ENCODE measurements around the gene DMTF1. TPM values are rescaled to one million over a fixed set of nuclear protein-coding genes. Genes with fewer than 3 reads are reported as not detected.

The DMTF1 gene
- total and polyA plus RNA-seq, 8 donors: 66.7 to 321 (median 261) TPM

DNA sequence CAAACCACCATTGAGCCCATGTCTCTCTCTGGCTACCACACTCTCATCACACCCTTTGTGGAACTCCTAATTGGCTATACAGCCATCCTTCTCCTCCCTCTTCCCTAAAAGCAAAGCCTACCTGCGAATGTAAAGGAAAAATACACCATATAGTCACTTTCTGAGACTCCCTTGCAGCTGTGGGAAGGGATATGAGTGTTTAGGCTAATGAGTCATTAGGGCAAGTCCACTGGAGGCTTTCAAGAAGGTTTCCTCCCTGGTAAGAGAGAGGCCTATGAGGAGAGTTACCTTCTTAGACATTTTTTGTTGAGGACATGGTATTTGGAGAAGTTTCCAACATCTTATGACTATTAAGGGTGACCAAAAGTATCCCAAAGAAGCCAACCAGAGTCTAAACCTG, 71.4 kb downstream of the DMTF1 start:
- H3K4me3 ChIP-seq: no peak overlapping the region
- peaks cover 7% of the 10 kb centered on the region in 2 donors for H3K4me1 ChIP-seq
- H3K27ac ChIP-seq: no peak overlapping the region
- H3K36me3 ChIP-seq: no peaks in the 10 kb centered on the region
- TF ChIP-seq CTCF (IDR thresholded peaks at IDR 0.05): no peak
- H3K9me3 ChIP-seq: no peaks in the 10 kb centered on the region
- DNase-seq (no peak), ATAC-seq (no peak)
- intact Hi-C loops (cut with DNase I): no loop called here
- peaks cover 0 to 29% of the 10 kb centered on the region in 2 donors for H3K27me3 ChIP-seq

- Histone ChIP-seq H3K27me3 (peaks cover 0 to 20% of the 10 kb centered on the region in 2 donors), H3K9me3 (no peaks in the 10 kb centered on the region), H3K36me3 (no peaks in the 10 kb centered on the region), H3K27ac (no peak overlapping the region), H3K4me1 (peaks cover 2 to 5% of the 10 kb centered on the region in 2 donors), H3K4me3 (no peak overlapping the region)
- ATAC-seq: peak; percentile 54
- intact Hi-C loops (cut with DNase I): no loop called here
- DNase-seq: no peak
- TF ChIP-seq CTCF (IDR thresholded peaks at IDR 0.05): no peak
Observed at GRCh38 chr7:87225696-87226095, 73.4 kb downstream of the DMTF1 start.

DNA sequence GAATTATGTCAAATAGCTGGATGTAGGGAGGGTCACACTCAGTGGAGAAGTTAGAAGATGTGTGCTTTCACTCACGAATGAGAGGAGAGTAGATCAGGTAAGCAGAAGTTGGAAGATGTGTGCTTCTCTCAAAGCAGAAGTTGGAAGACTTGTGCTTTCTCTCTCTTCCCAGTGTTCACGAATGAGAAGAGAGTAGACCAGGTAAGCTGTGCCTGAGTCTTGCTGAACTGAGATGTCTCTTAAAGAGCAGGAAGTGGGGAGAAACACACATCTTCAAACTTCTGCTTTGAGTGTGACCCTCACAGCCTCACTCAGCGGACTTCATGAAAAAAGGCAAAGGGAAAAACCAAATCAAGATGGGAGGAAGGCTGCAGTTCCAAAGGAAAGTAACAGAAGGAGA, 74.2 kb downstream of the DMTF1 start:
- Histone ChIP-seq H3K27ac (no peak overlapping the region), H3K9me3 (no peaks in the 10 kb centered on the region), H3K36me3 (no peaks in the 10 kb centered on the region), H3K27me3 (peaks cover 0 to 12% of the 10 kb centered on the region in 2 donors), H3K4me1 (no peaks in the 10 kb centered on the region), H3K4me3 (no peak overlapping the region)
- no peak for TF ChIP-seq CTCF (IDR thresholded peaks at IDR 0.05)
- DNase-seq (no peak), ATAC-seq (no peak)
- intact Hi-C loops (cut with DNase I): no loop called here

- Histone ChIP-seq H3K9me3 (no peaks in the 10 kb centered on the region), H3K4me3 (no peak overlapping the region), H3K36me3 (no peaks in the 10 kb centered on the region), H3K27me3 (no peaks in the 10 kb centered on the region), H3K4me1 (no peaks in the 10 kb centered on the region), H3K27ac (no peak overlapping the region)
- no peak for TF ChIP-seq CTCF (IDR thresholded peaks at IDR 0.05)
- intact Hi-C loops (cut with DNase I): no loop called here
- ATAC-seq (no peak), DNase-seq (no peak)
Observed at GRCh38 chr7:87231258-87231657, 79.0 kb downstream of the DMTF1 start.

GRCh38 chr7:87231711-87232110, 79.5 kb downstream of the DMTF1 start:
- TF ChIP-seq CTCF (IDR thresholded peaks at IDR 0.05): no peak
- DNase-seq: peak in 1 of 4 donors; percentile 28
- Histone ChIP-seq H3K4me1 (no peaks in the 10 kb centered on the region), H3K4me3 (no peak overlapping the region), H3K27me3 (no peaks in the 10 kb centered on the region), H3K9me3 (no peaks in the 10 kb centered on the region), H3K36me3 (no peaks in the 10 kb centered on the region), H3K27ac (no peak overlapping the region)
- no peak for ATAC-seq
- intact Hi-C loops (cut with DNase I): no loop called here
